DND-41 (cell line): ENCODE results near the gene PARP4.
"Not testable (repeated sequence)": the region's sequence is repeated elsewhere in the genome, so short reads cannot be mapped to it uniquely, and the experiment has no call there.

Source experiments
- CTCF ChIP-seq: IDR thresholded peaks from 2 replicates; pipeline ENCODE4 v1.5.1; 2012; ENCODE audit warnings: borderline replicate concordance, low read length, moderate library complexity, mild to moderate bottlenecking; ENCODE audit not compliant: poor library complexity, severe bottlenecking; ENCODE audit errors: extremely low read depth
- EZH2 ChIP-seq: IDR thresholded peaks from 3 replicates; pipeline ENCODE4 v1.6.1; 2012; ENCODE audit warnings: borderline replicate concordance, low read depth, mild to moderate bottlenecking, moderate library complexity, low read length, inconsistent platforms; ENCODE audit not compliant: severe bottlenecking

- TF ChIP-seq CTCF, EZH2: not testable (repeated sequence)
Measured at GRCh38 chr13:24426045-24426444, 86.5 kb downstream of the PARP4 start.
